ENCODE data around the gene DLGAP5.

- TF ChIP-seq CTCF (IDR thresholded peaks at IDR 0.05; ENCODE audit: low read length) (no peak), EZH2 (optimal IDR thresholded peaks at IDR 0.05; ENCODE audit: low read depth, low read length) (no peak), EZH2phosphoT487 (IDR thresholded peaks at IDR 0.05; ENCODE audit: low read length) (no peak)
Measured at GRCh38 chr14:55129428-55130195, 61.8 kb downstream of the DLGAP5 start.
